Osteoblast (primary cell): ENCODE results near the gene EXD3. TPM values are rescaled to one million over a fixed set of nuclear protein-coding genes. Genes with fewer than 3 reads are reported as not detected.

ENCODE experiments used
- DNase-seq: peaks from one replicate; pipeline ENCODE4 v3.0.0; 2011; ENCODE audit warnings: low spot score, mixed read lengths; ENCODE audit not compliant: insufficient read length; ENCODE audit errors: missing footprints
- H2AFZ ChIP-seq: 2 replicates; pipeline ENCODE4 v1.6.0; 2011; ENCODE audit warnings: mild to moderate bottlenecking, low read length
- H3K27ac ChIP-seq: 2 replicates; pipeline ENCODE4 v1.5.1; 2011; ENCODE audit warnings: mild to moderate bottlenecking, low read depth, low read length, moderate library complexity
- H3K27me3 ChIP-seq: 2 replicates; pipeline ENCODE4 v1.6.0; 2012; ENCODE audit warnings: mild to moderate bottlenecking, control low read depth, inconsistent platforms, low read length, moderate library complexity; ENCODE audit not compliant: insufficient read depth
- H3K36me3 ChIP-seq: 2 replicates; pipeline ENCODE4 v1.5.1; 2011; ENCODE audit warnings: mild to moderate bottlenecking, low read length, control low read depth, moderate library complexity; ENCODE audit not compliant: insufficient read depth
- H3K4me1 ChIP-seq: 2 replicates; pipeline ENCODE4 v1.5.1; 2011; ENCODE audit warnings: mild to moderate bottlenecking, low read length, control low read depth, moderate library complexity; ENCODE audit not compliant: insufficient read depth
- H3K4me2 ChIP-seq: 2 replicates; pipeline ENCODE4 v1.6.0; 2011; ENCODE audit warnings: mild to moderate bottlenecking, low read length; ENCODE audit not compliant: insufficient read depth
- H3K4me3 ChIP-seq: fragments of 200-600 bp; sonication (generic); 3 replicates; pipeline ENCODE4 v1.5.1; 2012; ENCODE audit warnings: mild to moderate bottlenecking, low read length, inconsistent platforms; ENCODE audit not compliant: insufficient read depth
- H3K79me2 ChIP-seq: 2 replicates; pipeline ENCODE4 v1.6.0; 2012; ENCODE audit warnings: mild to moderate bottlenecking, low read length, control low read depth, inconsistent platforms; ENCODE audit not compliant: insufficient read depth
- H3K9me3 ChIP-seq: 2 replicates; pipeline ENCODE4 v1.5.1; 2011; ENCODE audit warnings: low read depth, low read length, control low read depth
- H4K20me1 ChIP-seq: 2 replicates; pipeline ENCODE4 v1.6.0; 2012; ENCODE audit warnings: mild to moderate bottlenecking, low read length, control low read depth; ENCODE audit not compliant: insufficient read depth
- total RNA-seq: library from RNA; depleted of rRNA; stranded (reverse); fragments of >200 nt; gene quantifications from 2 replicates; pipeline ENCODE4 v1.2.3, GENCODE V29; 2012
- TF ChIP-seq, protein P1 (sequence below): IDR thresholded peaks from 2 replicates; pipeline ENCODE4 v1.5.1; 2011; ENCODE audit warnings: mild to moderate bottlenecking, low read depth, low read length, moderate library complexity; ENCODE audit errors: extremely low read depth

The EXD3 gene
- total RNA-seq, 1 donor: 7.6 TPM

DNA sequence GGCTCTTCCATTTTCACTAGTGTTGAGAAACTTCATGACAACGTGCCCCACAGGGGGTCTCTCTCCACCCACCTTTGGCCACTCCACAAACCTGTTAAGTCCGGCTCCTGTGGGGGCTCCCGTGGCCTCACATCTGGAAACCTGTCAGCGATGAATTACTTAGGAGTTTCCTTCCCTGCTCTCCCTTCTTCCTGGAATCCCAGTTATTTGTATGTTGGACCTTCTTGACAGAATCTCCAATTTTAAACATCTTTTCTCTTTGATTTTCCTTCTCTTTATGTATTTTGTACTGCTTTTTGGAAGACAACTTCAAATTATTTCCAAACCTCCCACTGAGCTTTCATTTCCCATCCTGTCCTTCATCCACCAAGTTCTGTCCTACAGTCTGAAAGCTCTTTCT lies 65.8 kb downstream of the EXD3 start:
- peaks cover 7% of the 10 kb centered on the region for H3K9me3 ChIP-seq
- no peak overlapping the region for H3K4me3 ChIP-seq
- no peaks in the 10 kb centered on the region for H3K4me1 ChIP-seq
- H2AFZ ChIP-seq: no peak overlapping the region
- no peaks in the 10 kb centered on the region for H4K20me1 ChIP-seq
- H3K79me2 ChIP-seq: no peaks in the 10 kb centered on the region
- no peak overlapping the region for H3K27ac ChIP-seq
- DNase-seq: peak; percentile 18
- no peak overlapping the region for H3K4me2 ChIP-seq
- TF ChIP-seq, protein P1, sequence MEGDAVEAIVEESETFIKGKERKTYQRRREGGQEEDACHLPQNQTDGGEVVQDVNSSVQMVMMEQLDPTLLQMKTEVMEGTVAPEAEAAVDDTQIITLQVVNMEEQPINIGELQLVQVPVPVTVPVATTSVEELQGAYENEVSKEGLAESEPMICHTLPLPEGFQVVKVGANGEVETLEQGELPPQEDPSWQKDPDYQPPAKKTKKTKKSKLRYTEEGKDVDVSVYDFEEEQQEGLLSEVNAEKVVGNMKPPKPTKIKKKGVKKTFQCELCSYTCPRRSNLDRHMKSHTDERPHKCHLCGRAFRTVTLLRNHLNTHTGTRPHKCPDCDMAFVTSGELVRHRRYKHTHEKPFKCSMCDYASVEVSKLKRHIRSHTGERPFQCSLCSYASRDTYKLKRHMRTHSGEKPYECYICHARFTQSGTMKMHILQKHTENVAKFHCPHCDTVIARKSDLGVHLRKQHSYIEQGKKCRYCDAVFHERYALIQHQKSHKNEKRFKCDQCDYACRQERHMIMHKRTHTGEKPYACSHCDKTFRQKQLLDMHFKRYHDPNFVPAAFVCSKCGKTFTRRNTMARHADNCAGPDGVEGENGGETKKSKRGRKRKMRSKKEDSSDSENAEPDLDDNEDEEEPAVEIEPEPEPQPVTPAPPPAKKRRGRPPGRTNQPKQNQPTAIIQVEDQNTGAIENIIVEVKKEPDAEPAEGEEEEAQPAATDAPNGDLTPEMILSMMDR: no peak
- no peaks in the 10 kb centered on the region for H3K27me3 ChIP-seq
- no peaks in the 10 kb centered on the region for H3K36me3 ChIP-seq

DNA sequence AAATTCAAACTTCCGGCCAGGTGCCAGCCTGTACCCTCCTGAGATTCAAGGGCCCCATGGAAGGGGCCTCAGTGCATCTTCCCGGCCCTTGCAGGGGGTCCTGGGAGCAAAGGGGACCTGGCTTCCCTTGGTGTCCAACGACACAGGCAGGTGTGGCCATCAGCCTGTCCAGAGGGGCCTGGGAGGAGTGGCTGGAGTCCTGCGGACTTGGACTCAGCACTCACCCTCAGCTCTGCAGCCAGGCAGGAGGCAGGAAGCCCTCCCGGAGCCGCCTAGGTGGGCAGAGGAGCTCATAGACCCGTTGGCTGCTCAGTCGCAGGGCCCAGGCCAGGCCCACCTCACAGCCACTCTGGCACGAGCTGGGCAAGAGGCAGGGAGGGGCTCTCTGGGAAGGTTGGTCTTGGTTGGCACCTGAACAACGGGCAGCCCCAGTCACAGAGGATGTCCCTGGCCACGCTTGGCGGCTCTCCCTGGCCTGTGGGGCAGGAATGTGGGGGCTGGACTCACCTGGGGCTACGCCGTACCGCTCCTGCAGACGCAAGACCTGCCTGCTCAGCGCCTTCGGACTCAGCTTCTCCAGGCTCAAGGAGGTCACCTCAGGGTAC lies 67.1 kb downstream of the EXD3 start:
- H4K20me1 ChIP-seq: no peaks in the 10 kb centered on the region
- no peak overlapping the region for H2AFZ ChIP-seq
- H3K79me2 ChIP-seq: no peaks in the 10 kb centered on the region
- no peaks in the 10 kb centered on the region for H3K4me1 ChIP-seq
- H3K4me2 ChIP-seq: no peak overlapping the region
- DNase-seq: peak; percentile 35
- H3K27me3 ChIP-seq: no peaks in the 10 kb centered on the region
- TF ChIP-seq, protein P1: no peak
- no peak overlapping the region for H3K4me3 ChIP-seq
- H3K36me3 ChIP-seq: no peaks in the 10 kb centered on the region
- H3K27ac ChIP-seq: no peak overlapping the region
- peaks cover 7% of the 10 kb centered on the region for H3K9me3 ChIP-seq

DNA sequence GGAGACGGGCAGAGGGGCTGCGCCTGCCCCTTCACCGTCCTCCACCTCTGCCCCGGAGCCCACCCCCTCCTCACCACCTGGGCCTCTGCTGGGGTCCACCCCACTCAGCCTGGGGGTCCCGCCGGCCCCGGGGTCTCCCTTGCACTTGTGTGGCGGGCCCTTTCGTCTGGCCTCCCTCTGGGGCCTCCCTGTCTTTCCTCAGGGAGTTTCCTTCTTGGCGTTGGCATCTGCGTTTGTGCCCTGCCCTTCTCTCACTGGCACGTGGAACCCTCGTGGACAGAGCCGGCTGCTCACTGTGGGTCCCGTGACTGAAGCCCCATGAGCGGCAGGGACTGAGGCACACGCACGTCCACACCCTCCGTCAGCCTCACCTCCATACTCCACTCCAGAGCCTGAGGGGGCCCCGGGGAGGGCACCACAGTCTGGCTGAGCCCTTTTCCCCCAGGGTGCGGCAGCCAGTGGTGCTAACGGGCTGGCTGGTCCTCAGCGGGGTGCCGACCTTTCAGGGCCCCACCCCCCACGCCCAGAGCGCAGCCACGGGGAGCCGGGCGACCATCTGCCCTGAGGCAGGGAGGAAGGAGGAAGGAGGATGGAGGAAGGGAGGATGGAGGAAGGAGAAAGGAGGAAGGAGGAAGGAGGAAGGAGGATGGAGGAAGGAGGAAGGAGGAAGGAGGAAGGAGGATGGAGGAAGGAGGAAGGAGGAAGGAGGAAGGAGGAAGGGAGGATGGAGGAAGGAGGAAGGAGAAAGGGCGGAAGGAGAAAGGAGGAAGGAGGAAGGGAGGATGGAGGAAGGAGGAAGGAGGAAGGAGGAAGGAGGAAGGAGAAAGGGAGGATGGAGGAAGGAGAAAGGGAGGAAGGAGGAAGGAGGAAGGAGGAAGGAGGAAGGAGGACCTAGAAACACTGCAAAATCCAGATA lies 67.9 kb downstream of the EXD3 start:
- Histone ChIP-seq H3K4me1 (no peaks in the 10 kb centered on the region), H3K27ac (no peak overlapping the region), H3K79me2 (no peaks in the 10 kb centered on the region), H2AFZ (no peak overlapping the region), H3K4me3 (no peak overlapping the region), H3K27me3 (no peaks in the 10 kb centered on the region), H3K4me2 (no peak overlapping the region), H4K20me1 (no peaks in the 10 kb centered on the region), H3K36me3 (no peaks in the 10 kb centered on the region), H3K9me3 (peaks cover 7% of the 10 kb centered on the region)
- TF ChIP-seq, protein P1: no peak
- DNase-seq: peak; percentile 23
